B cell (primary cell): Measurements from ENCODE around the gene TNXB.

Source experiments
- CTCF ChIP-seq: fragments of 200-600 bp; IDR thresholded peaks from one replicate; pipeline ENCODE4 v1.8.0; 2022; ENCODE audit warnings: antibody characterized with exemption, mild to moderate bottlenecking
- EZH2 ChIP-seq: IDR thresholded peaks from 2 replicates; pipeline ENCODE4 v1.6.1; 2012; ENCODE audit warnings: borderline replicate concordance, low read depth, mild to moderate bottlenecking, moderate library complexity, low read length; ENCODE audit not compliant: insufficient read depth, poor library complexity, severe bottlenecking

GRCh38 chr6:32082478-32082877 is 26.7 kb downstream of the TNXB start:
- TF ChIP-seq EZH2 (no peak), CTCF (no peak)
